Transverse colon (tissue), 3 donors: ENCODE results near the gene EYS.

ENCODE experiments used
- POLR2A ChIP-seq: fragments of 450-650 bp; IDR thresholded peaks from one replicate; pipeline ENCODE4 v1.6.1; 2016; ENCODE audit warnings: antibody characterized with exemption, mild to moderate bottlenecking, moderate library complexity
- TF ChIP-seq, protein P1 (sequence below), 5 experiments: fragments of 200-600 bp in 3 of 5; fragments of 450-650 bp in 2 of 5; sonication (generic) in 3 of 5; IDR thresholded peaks; 1 replicate in 2 of 5; 2 replicates in 3 of 5; pipeline ENCODE4 v1.5.1; 2016 to 2017; ENCODE audit warnings: antibody characterized with exemption in 5 of 5, inconsistent platforms in 3 of 5, mild to moderate bottlenecking in 2 of 5, moderate library complexity in 1 of 5

- TF ChIP-seq, protein P1, sequence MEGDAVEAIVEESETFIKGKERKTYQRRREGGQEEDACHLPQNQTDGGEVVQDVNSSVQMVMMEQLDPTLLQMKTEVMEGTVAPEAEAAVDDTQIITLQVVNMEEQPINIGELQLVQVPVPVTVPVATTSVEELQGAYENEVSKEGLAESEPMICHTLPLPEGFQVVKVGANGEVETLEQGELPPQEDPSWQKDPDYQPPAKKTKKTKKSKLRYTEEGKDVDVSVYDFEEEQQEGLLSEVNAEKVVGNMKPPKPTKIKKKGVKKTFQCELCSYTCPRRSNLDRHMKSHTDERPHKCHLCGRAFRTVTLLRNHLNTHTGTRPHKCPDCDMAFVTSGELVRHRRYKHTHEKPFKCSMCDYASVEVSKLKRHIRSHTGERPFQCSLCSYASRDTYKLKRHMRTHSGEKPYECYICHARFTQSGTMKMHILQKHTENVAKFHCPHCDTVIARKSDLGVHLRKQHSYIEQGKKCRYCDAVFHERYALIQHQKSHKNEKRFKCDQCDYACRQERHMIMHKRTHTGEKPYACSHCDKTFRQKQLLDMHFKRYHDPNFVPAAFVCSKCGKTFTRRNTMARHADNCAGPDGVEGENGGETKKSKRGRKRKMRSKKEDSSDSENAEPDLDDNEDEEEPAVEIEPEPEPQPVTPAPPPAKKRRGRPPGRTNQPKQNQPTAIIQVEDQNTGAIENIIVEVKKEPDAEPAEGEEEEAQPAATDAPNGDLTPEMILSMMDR (IDR thresholded peaks at IDR 0.05) = no peak
- no peak for TF ChIP-seq POLR2A
Observed at GRCh38 chr6:63689421-63689820, 2017.6 kb downstream of the EYS start.
